Neural cell (in vitro differentiated cells): ENCODE data around the gene EIF3D. TPM values are rescaled to one million over a fixed set of nuclear protein-coding genes. Genes with fewer than 3 reads are reported as not detected.

ENCODE experiments used
- H2AFZ ChIP-seq: fragments of 200-600, 300-800 bp; sonication (generic), shearing (Covaris generic); 2 replicates; pipeline ENCODE4 v1.6.0; 2014; ENCODE audit warnings: low read depth, mild to moderate bottlenecking, antibody characterized with exemption, low read length, moderate library complexity
- H3F3A ChIP-seq: fragments of 200-600 bp; shearing (Covaris generic); 2 replicates; pipeline ENCODE4 v1.6.1; 2016; ENCODE audit warnings: mild to moderate bottlenecking, moderate library complexity, mixed read lengths, antibody characterized with exemption, low read length; ENCODE audit not compliant: insufficient read depth, poor library complexity, severe bottlenecking
- H3K27ac ChIP-seq: fragments of 200-600, 300-800 bp; sonication (generic), shearing (Covaris generic); 2 replicates; pipeline ENCODE4 v1.5.1; 2014; ENCODE audit warnings: mild to moderate bottlenecking, low read length, moderate library complexity
- H3K27me3 ChIP-seq: fragments of 300-800, 200-600 bp; sonication (generic), shearing (Covaris generic); 2 replicates; pipeline ENCODE4 v1.6.0; 2014; ENCODE audit warnings: mild to moderate bottlenecking, low read depth, low read length, moderate library complexity; ENCODE audit not compliant: insufficient read depth
- H3K36me3 ChIP-seq: fragments of 300-800, 200-600 bp; sonication (generic), shearing (Covaris generic); 2 replicates; pipeline ENCODE4 v1.5.1; 2014; ENCODE audit warnings: mild to moderate bottlenecking, antibody characterized with exemption, low read length, moderate library complexity; ENCODE audit not compliant: insufficient read depth
- H3K4me2 ChIP-seq: fragments of 300-800, 200-600 bp; sonication (generic), shearing (Covaris generic); 2 replicates; pipeline ENCODE4 v1.6.0; 2014; ENCODE audit warnings: mild to moderate bottlenecking, low read length
- H3K4me3 ChIP-seq: fragments of 300-800, 200-600 bp; sonication (generic), shearing (Covaris generic); 2 replicates; pipeline ENCODE4 v1.5.1; 2014; ENCODE audit warnings: mild to moderate bottlenecking, low read length, moderate library complexity
- H3K79me2 ChIP-seq: fragments of 200-600 bp; shearing (Covaris generic); replicated peaks from 2 replicates; pipeline ENCODE4 v1.6.0; 2014; ENCODE audit warnings: mild to moderate bottlenecking, low read length, moderate library complexity; ENCODE audit not compliant: insufficient read depth
- H3K9ac ChIP-seq: fragments of 300-800, 200-600 bp; sonication (generic), shearing (Covaris generic); 2 replicates; pipeline ENCODE4 v1.6.1; 2016; ENCODE audit warnings: mild to moderate bottlenecking, low read length, mixed read lengths
- H3K9me2 ChIP-seq: fragments of 200-600 bp; shearing (Covaris generic); 2 replicates; pipeline ENCODE4 v1.6.1; 2016; ENCODE audit warnings: mild to moderate bottlenecking, low read length, mixed read lengths; ENCODE audit not compliant: insufficient read depth
- H3K9me3 ChIP-seq: fragments of 200-600, 300-800 bp; sonication (generic), shearing (Covaris generic); 2 replicates; pipeline ENCODE4 v1.6.1; 2016; ENCODE audit warnings: mild to moderate bottlenecking, mixed run types, low read length, moderate library complexity, mixed read lengths
- H4K20me1 ChIP-seq: fragments of 200-600 bp; shearing (Covaris generic); 2 replicates; pipeline ENCODE4 v1.6.1; 2016; ENCODE audit warnings: mild to moderate bottlenecking, mixed run types; ENCODE audit not compliant: insufficient read depth
- CTCF ChIP-seq: fragments of 450-650 bp; IDR thresholded peaks from 2 replicates; pipeline ENCODE4 v1.5.1; 2014; ENCODE audit warnings: antibody characterized with exemption, mild to moderate bottlenecking, moderate library complexity; ENCODE audit not compliant: poor library complexity, severe bottlenecking
- EP300 ChIP-seq: fragments of 450-650 bp; conservative IDR thresholded peaks from 2 replicates; pipeline ENCODE4 v1.6.1; 2014; ENCODE audit warnings: antibody characterized with exemption, mild to moderate bottlenecking, moderate library complexity; ENCODE audit not compliant: poor library complexity, severe bottlenecking
- EZH2 ChIP-seq: fragments of 200-600, 300-800 bp; shearing (Covaris generic), sonication (generic); IDR thresholded peaks from 2 replicates; pipeline ENCODE4 v1.6.1; 2014; ENCODE audit warnings: antibody characterized with exemption, low read length, borderline replicate concordance, mild to moderate bottlenecking; ENCODE audit not compliant: insufficient read depth, poor library complexity, severe bottlenecking
- MXI1 ChIP-seq: fragments of 450-650 bp; conservative IDR thresholded peaks from 2 replicates; pipeline ENCODE4 v1.6.1; 2014; ENCODE audit warnings: antibody characterized with exemption, mild to moderate bottlenecking; ENCODE audit not compliant: poor library complexity, severe bottlenecking
- POLR2AphosphoS5 ChIP-seq: IDR thresholded peaks from 2 replicates; pipeline ENCODE4 v1.6.1; 2012
- RAD21 ChIP-seq: fragments of 450-650 bp; conservative IDR thresholded peaks from 2 replicates; pipeline ENCODE4 v1.6.1; 2014; ENCODE audit warnings: antibody characterized with exemption, mild to moderate bottlenecking, moderate library complexity
- REST ChIP-seq: IDR thresholded peaks from 2 replicates; pipeline ENCODE4 v1.6.1; 2012; ENCODE audit warnings: borderline replicate concordance
- SMC3 ChIP-seq: fragments of 450-650 bp; conservative IDR thresholded peaks from 2 replicates; pipeline ENCODE4 v1.6.1; 2014; ENCODE audit warnings: antibody characterized with exemption, mild to moderate bottlenecking, moderate library complexity; ENCODE audit not compliant: poor library complexity
- TAF1 ChIP-seq: IDR thresholded peaks from 2 replicates; pipeline ENCODE4 v1.6.1; 2012; ENCODE audit warnings: low read depth
- polyA plus RNA-seq: library from polyadenylated mRNA; depleted of rRNA; stranded (reverse); fragments of >200 nt; gene quantifications from 2 replicates; pipeline ENCODE4 v1.2.3, GENCODE V29; 2014

Gene EIF3D
- polyA plus RNA-seq, 1 donor from 2014 or later: 133 TPM

GRCh38 chr22:36497910-36498665 is 30.9 kb downstream of the EIF3D start:
- H3K27ac ChIP-seq: no peak overlapping the region
- H3K4me2 ChIP-seq: no peak overlapping the region
- H3K79me2 ChIP-seq: no peaks in the 10 kb centered on the region
- no peaks in the 10 kb centered on the region for H3K9me2 ChIP-seq
- no peak overlapping the region for H3K4me3 ChIP-seq
- H2AFZ ChIP-seq: no peak overlapping the region
- H3K9me3 ChIP-seq: no peaks in the 10 kb centered on the region
- no peak for TF ChIP-seq REST
- TF ChIP-seq SMC3: no peak
- TF ChIP-seq EP300: no peak
- TF ChIP-seq RAD21: no peak
- TF ChIP-seq POLR2AphosphoS5: no peak
- TF ChIP-seq EZH2: no peak
- no peak for TF ChIP-seq CTCF
- TF ChIP-seq MXI1: no peak
- TF ChIP-seq TAF1: no peak
- no peaks in the 10 kb centered on the region for H3K36me3 ChIP-seq
- H3F3A ChIP-seq: no peaks in the 10 kb centered on the region
- no peak overlapping the region for H3K9ac ChIP-seq
- H3K27me3 ChIP-seq: no peaks in the 10 kb centered on the region
- no peaks in the 10 kb centered on the region for H4K20me1 ChIP-seq

GRCh38 chr22:36493690-36494110 is 35.3 kb downstream of the EIF3D start:
- Histone ChIP-seq H3F3A (no peaks in the 10 kb centered on the region), H3K79me2 (no peaks in the 10 kb centered on the region), H3K36me3 (no peaks in the 10 kb centered on the region), H4K20me1 (no peaks in the 10 kb centered on the region), H3K27me3 (no peaks in the 10 kb centered on the region), H3K9me3 (no peaks in the 10 kb centered on the region), H3K9me2 (no peaks in the 10 kb centered on the region), H3K4me3 (no peak overlapping the region), H3K4me2 (no peak overlapping the region), H3K27ac (no peak overlapping the region), H2AFZ (no peak overlapping the region), H3K9ac (no peak overlapping the region)
- TF ChIP-seq REST: no peak
